Brain microvascular endothelial cell (primary cell): ENCODE data around the gene SPC24.

Experiments
- DNase-seq: peaks from one replicate; pipeline ENCODE4 v3.0.0-alpha.2; 2020
- H3K27ac ChIP-seq: fragments of 250-450 bp; sonication (Bioruptor Pico); 2 replicates; pipeline ENCODE4 v1.5.1; 2020; ENCODE audit warnings: mild to moderate bottlenecking, moderate library complexity
- H3K27me3 ChIP-seq: fragments of 250-450 bp; sonication (Bioruptor Pico); replicated peaks from 2 replicates; pipeline ENCODE4 v1.5.1; 2020; ENCODE audit warnings: mild to moderate bottlenecking
- H3K36me3 ChIP-seq: fragments of 250-450 bp; sonication (Bioruptor Pico); replicated peaks from 2 replicates; pipeline ENCODE4 v1.5.1; 2020; ENCODE audit warnings: mild to moderate bottlenecking
- H3K4me3 ChIP-seq: 2 replicates; pipeline ENCODE4 v1.5.1; 2011; ENCODE audit warnings: low read depth, mild to moderate bottlenecking, control low read depth, low read length, moderate library complexity
- in situ Hi-C: cut with HindIII; loops from 2 replicates; pipeline ENCODE4 v1.10.0; 2017; ENCODE audit warnings: low sequenced_read_pairs, low pct_ligation_motif_present
- TF ChIP-seq, protein P1 (sequence below): IDR thresholded peaks from 2 replicates; pipeline ENCODE4 v1.5.1; 2011; ENCODE audit warnings: low read depth, mild to moderate bottlenecking, moderate library complexity, low read length, control low read depth, inconsistent platforms; ENCODE audit errors: missing control alignments

Gene SPC24

DNA sequence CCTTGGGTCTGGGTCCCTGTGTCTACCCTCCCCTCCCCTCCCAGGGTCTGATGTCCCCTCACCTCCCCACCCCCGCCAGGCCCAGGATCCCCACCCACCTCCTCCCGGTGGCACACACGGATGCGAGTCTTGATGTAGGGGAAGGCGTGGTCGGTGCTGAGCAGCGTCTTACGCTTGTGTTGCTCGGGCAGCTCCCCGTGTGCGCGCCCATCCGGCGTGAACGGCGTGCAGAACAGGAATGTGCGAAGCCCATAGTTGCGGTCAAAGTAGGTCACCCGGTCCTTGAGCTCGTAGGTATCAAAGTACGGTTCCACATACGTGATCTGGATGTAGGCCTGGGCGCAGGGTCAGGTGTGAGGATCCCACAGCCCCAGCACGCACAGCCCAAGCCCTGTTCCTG is 46.2 kb upstream of the SPC24 start:
- no peak overlapping the region for H3K27ac ChIP-seq
- H3K36me3 ChIP-seq: no peaks in the 10 kb centered on the region
- TF ChIP-seq, protein P1, sequence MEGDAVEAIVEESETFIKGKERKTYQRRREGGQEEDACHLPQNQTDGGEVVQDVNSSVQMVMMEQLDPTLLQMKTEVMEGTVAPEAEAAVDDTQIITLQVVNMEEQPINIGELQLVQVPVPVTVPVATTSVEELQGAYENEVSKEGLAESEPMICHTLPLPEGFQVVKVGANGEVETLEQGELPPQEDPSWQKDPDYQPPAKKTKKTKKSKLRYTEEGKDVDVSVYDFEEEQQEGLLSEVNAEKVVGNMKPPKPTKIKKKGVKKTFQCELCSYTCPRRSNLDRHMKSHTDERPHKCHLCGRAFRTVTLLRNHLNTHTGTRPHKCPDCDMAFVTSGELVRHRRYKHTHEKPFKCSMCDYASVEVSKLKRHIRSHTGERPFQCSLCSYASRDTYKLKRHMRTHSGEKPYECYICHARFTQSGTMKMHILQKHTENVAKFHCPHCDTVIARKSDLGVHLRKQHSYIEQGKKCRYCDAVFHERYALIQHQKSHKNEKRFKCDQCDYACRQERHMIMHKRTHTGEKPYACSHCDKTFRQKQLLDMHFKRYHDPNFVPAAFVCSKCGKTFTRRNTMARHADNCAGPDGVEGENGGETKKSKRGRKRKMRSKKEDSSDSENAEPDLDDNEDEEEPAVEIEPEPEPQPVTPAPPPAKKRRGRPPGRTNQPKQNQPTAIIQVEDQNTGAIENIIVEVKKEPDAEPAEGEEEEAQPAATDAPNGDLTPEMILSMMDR: no peak
- no peak for DNase-seq
- H3K4me3 ChIP-seq: no peak overlapping the region
- in situ Hi-C loops: no loop called here
- H3K27me3 ChIP-seq: no peaks in the 10 kb centered on the region

DNA sequence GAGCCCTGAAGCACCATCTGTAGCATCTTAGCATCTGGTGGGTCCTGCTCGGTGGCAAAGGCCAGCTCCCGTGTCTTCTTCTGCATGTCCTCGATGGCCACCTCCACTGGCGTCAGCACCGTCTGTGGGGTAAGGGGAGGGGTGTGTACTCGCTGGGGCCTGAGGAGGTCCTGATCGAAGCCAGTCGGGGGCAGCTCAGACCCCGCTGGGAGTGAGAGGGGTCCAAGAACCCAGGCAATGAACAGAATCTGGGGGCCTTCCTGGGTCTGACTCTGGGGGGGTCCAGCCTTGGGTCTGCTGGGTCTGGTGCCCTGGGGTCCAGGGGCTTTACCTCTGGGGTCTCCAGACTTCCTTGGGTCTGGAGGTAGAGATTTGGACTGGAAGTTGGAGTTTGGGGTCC is 45.3 kb upstream of the SPC24 start:
- TF ChIP-seq, protein P1: no peak
- Histone ChIP-seq H3K27ac (no peak overlapping the region), H3K27me3 (no peaks in the 10 kb centered on the region), H3K4me3 (no peak overlapping the region), H3K36me3 (no peaks in the 10 kb centered on the region)
- no peak for DNase-seq
- in situ Hi-C loops: no loop called here

DNA sequence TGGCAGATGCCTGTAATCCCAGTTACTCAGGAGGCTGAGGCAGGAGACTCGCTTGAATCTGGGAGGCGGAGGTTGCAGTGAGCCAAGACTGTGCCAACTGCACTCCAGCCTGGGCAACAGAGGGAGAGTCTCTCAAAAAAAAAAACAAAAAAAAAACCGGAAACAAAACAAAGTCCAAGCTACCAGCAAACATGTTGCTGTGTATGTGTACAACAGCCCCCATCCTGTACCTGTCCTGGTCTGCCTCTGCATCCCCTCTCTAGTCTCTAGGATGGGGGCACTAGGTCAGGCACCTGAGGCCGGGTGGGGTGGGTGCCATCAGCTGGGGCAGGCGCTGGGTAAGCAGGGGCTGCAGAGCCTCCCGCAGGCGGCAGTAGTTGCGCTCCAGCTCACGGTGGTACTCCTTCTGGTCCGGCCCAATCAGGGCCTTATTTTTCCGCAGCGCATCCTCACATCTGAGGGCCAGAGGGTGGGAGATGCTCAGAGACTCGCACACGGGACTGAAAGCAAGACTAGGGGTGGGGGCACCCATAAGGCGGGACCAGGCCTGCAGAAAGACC is 44.5 kb upstream of the SPC24 start:
- Histone ChIP-seq H3K27ac (no peak overlapping the region), H3K27me3 (no peaks in the 10 kb centered on the region), H3K36me3 (no peaks in the 10 kb centered on the region), H3K4me3 (no peak overlapping the region)
- DNase-seq: no peak
- in situ Hi-C loops: no loop called here
- TF ChIP-seq, protein P1: no peak

DNA sequence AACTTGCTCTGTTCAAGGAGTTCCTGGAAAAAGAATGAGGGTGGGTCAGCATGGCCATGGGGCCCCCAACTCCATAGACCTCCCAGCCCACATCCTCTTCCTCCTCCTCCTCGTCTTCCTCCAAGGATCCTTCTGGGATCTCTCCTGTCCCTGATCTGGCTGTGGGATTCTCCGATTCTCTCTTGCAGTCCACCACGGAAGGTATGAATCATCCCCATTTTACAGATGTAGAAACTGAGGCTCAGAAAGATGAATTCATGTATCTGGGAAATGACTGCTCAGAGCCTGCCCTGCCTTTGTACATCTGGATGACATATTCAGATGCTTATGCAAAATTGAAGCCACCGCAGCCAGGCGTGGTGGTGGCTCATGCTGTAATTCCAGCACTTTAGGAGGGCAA is 43.9 kb upstream of the SPC24 start:
- in situ Hi-C loops: no loop called here
- Histone ChIP-seq H3K36me3 (no peaks in the 10 kb centered on the region), H3K27me3 (no peaks in the 10 kb centered on the region), H3K27ac (no peak overlapping the region), H3K4me3 (no peak overlapping the region)
- TF ChIP-seq, protein P1: no peak
- DNase-seq: no peak

DNA sequence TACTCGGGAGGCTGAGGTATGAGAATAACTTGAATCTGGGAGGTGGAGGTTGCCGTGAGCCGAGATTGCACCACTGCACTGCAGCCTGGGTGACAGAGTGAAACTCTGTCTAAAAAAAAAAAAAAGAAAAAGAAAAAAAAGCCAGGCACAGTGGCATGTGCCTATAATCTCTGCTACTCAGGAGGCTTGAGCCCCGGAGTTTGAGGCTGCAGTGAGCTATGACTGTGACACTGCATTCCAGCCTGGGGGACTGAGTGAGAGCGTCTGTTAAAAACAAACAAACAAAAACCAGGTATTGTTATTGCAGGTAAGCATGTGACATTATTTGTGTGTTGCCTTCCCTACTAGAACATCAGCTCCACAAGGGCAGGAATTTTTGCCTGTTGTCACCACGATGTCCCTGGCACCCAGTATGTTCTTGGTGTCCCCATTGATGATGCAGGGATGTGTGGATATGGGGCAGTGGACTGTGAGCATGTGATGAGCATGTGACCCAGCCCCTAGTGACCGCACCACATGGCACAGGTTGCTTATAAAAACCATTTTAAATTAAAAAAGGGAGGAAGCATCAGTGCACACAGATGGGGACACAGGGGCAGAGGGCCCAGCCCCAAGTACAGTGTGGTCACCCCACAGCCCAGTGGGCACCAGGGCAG is 43.3 kb upstream of the SPC24 start:
- TF ChIP-seq, protein P1: no peak
- Histone ChIP-seq H3K27ac (no peak overlapping the region), H3K36me3 (peaks cover 5% of the 10 kb centered on the region), H3K4me3 (no peak overlapping the region), H3K27me3 (no peaks in the 10 kb centered on the region)
- no peak for DNase-seq
- in situ Hi-C loops: no loop called here

DNA sequence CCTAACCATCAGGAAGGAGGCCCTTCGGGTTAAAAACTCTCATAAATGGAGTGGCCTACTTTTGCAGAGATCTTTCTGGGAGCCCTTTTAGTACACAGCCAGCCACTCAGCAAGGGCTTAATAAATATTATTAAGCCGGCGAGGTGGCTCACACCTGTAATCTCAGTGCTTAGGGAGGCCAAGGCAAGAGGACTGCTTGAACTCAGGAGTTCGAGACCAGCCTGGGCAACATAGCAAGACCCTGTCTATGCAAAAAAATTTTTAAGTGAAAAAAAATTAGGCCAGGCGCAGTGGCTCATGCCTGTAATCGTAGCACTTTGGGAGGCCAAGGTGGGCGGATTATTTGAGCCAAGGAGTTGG is 42.6 kb upstream of the SPC24 start:
- TF ChIP-seq, protein P1: no peak
- in situ Hi-C loops: no loop called here
- Histone ChIP-seq H3K36me3 (peaks cover 12% of the 10 kb centered on the region), H3K27ac (no peak overlapping the region), H3K27me3 (no peaks in the 10 kb centered on the region), H3K4me3 (no peak overlapping the region)
- no peak for DNase-seq
